HG03521 (cell line): ENCODE measurements around the gene NUCB1.
A peak's percentile ranks its signal among the peaks of the same experiment; 100 is the strongest.
"Not testable (repeated sequence)": the region's sequence is repeated elsewhere in the genome, so short reads cannot be mapped to it uniquely, and the experiment has no call there.

Source experiments
- ATAC-seq: cut with Tn5 transposase; IDR thresholded peaks from one replicate; pipeline ENCODE4 v1.9.1; 2021; ENCODE audit warnings: mild to moderate bottlenecking, moderate library complexity; ENCODE audit not compliant: unreplicated experiment

NUCB1 gene

DNA sequence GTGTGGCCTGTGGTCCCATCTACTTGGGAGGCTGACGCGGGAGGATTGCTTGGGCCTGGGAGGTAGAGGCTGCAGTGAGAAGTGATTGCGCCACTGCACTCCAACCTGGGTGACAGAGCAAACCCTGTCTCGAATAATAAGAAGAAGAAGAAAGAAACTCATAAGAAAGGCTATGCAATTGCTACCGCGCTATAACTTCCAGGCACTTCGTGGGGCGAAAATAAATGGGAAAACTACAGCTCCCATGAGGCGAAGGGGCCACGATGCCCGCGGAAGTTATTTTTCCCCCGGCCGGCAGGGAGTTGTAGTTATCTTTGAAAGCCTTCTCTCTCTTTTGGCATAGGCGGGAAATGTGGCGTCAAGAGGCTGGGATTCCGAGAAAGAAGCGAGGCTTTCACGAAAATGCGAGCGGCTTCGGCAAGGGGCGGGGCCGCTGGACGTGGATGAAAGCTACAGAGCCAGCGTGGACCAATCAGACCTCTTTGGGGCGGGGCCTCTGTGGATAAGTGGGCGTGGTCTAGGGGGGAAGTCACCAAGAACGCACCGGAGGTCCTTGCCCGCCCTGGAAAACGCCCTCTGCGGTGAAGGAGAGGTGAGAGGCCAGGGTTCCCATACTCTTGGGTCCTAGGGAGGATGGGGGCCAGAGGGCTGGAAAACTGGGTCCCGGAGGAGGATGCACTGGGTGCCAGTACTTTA, at the start of gene NUCB1:
NUCB1 (plus strand) TSS at position 532 of the 696 bp plus-strand sequence. CDS start 485 bp downstream, outside the sequence.
- ATAC-seq: peak; percentile 90

DNA sequence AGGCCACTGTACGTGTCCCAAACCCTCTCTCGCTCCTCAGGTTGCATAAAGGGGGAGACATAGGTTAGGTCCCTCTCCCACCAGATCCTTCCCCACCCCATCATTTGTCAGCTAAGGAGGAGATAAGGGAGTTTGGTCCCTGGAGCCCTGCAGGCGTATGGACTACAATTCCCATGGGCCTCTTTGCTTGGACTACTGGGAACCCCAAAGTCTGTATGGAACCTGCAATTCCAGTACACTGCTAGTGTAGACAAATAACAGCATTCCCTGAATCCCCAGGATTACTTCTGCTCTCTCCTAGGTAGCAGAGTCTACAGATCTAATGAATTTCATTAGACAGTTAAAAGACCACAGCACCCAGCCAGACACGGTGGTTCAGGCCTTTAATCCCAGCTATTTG, 47.8 kb upstream of the NUCB1 start:
- ATAC-seq: no peak

DNA sequence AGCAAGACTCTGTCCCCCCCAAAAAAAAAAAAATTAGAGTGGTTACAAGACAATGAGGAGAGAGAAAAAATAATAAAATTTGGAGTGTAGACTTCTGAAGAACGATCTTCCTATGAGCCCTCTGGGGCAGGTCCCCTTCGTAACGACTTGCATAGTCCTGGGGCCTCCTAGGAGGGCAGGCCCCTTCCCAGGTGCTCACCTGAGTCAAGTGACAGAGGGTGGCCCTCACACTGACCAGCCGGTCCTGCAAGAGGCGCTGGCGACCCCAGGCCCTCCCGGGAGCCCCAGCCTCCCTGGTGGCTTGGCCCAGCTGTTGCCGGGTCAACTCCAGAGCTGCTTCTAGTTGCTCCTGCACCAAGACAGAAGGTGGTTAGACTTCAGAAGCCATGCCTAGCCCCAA, 46.6 kb upstream of the NUCB1 start:
- no peak for ATAC-seq

DNA sequence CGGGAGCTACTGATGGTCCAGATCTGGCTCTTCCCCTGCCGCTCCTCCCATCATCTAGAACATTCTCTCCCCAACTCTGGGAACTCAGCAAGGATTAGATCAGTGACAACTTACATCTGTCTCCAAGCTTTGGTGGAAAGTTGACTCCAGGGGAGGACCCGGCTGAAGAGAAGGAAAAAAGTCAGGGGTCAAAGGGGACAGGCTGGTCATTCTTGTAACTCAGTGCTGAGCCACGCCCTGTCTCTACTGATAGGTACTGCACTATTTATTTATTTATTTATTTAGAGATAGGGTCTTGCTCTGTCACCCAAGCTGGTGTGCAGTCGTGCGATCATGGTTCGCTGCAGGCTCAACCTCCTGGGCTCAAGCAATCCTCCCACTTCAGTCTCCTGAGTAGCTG, 46.0 kb upstream of the NUCB1 start:
- no peak for ATAC-seq

DNA sequence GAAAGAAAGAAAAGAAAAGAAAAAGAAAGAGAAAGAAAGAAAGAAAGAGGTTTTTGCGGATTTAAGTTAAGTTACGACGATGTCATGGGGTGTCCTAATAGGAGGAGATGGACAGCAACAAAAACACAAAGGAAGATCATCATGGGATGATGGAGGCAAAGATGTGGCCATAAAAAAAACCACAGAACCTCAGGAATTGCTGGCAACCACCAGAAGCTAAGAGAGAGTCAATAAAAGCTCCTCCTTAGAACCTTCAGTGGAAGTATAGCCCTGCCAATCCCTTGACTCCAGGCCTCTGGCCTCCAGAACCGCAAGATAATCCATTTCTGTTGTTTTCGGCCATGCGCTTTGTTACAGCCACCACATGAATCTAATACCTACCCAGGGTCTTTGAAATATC, 43.2 kb upstream of the NUCB1 start:
- no peak for ATAC-seq

DNA sequence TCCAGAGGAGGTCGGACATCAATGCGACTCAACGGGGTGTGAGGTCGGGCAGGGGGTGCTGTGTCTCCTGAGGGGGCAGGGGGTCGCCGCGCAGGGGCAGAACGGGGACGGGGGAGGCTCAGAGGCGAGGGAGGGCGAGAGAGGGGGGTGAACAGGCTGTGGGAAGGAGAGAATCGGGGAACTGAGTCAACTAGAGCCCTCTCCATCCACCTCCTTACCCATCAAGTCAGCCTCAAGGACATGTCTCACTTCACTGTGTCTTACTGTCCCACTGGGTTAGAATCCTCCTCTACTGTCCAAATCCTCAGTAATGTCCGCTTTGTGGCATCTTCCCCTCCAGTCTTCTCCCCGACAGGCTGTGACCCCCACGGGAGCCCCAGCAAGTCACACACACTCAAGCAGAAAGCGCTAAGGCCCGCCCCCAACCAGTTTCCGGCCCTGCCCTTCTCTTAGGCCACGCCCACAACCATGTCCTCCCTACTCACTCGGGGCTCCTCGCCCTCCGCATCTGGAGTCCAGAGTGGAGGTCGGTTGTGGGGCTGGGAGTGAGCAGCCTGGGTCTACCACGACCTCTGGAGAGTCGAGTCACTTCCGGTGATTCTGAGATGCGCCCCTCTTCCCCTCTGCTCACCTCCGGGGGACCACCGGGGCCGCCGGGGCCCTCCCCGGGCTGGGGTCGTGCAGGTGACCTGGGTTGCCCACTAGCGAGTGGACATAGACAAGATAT, 41.0 kb upstream of the NUCB1 start:
- no peak for ATAC-seq

DNA sequence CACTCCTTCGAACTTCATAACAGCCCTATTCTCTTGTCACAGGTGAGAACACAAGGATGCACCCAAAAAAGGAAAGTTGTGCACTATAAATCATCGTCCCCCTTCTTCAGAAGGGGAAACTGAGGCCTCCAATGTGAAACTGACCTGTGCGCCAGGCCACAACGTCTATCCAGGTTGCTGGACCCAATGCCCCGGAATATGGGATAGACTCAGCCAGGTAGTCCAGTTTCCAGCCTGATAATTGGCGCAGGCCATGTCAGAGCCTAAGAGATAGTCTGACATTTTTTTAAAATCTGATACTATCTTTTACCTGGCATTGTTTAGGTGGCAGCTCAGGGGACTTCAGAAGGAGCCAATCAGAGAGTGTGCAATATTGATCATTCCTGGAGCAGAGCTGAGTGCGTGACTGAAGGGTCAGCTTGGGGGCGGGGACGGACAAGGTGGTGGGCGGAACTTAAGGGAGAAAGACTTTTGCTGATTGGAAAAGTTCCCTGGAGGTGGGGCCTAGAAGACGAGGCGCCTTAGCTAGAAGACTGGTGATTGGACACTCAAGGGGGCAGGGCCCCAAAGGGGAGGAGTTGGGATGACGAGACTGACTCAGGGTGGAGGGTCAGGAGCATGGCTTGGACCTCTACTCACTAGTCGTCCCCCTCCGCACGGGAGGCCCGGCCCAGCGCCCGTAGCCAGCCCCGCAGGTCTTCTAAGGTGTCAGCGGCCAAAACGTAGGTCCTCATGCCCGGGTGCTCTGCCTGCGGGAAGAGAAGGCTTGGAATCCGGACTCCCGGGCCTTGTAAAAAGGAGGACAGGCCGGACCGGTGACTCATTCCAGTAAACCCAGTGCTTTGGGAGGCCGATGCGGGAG, 40.2 kb upstream of the NUCB1 start:
- ATAC-seq: no peak

DNA sequence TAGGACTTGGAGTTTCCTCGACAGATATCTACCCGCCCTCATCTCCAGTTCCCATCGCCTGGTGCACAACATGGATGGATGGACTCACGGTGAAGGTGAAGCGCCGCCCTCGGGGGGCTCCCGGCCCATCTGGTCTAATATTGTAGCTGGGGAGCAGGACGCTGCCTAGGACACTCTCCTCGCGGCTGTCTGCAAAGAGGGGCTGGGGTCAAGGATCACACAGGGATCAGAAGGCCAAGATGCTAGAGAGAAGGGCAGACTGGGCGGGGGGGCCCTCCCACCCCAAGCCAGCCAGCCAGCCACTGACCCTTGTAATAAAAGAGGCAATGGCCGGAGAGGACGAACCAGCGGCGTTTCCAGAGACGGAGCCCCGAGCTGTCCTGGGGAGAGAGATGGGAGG, 38.8 kb upstream of the NUCB1 start:
- no peak for ATAC-seq

DNA sequence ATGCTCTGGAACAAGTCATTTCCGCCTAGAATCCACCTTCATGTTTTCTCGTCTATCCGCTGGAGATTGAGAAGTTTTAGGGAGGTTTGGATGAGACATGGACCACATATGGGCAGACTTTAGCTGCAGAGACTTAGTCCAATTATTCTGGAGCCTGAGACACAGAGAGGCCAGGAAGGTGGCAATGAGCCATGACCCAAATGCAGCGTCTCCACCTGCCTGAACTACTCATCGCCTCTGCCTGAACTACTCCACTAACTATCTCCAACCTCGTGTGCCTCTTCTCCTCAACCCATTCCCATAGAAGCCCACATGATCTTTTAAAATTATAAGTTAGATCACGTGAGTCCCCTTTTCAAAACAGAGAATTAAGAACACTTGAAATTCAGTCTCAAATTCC, 37.3 kb upstream of the NUCB1 start:
- ATAC-seq: no peak

DNA sequence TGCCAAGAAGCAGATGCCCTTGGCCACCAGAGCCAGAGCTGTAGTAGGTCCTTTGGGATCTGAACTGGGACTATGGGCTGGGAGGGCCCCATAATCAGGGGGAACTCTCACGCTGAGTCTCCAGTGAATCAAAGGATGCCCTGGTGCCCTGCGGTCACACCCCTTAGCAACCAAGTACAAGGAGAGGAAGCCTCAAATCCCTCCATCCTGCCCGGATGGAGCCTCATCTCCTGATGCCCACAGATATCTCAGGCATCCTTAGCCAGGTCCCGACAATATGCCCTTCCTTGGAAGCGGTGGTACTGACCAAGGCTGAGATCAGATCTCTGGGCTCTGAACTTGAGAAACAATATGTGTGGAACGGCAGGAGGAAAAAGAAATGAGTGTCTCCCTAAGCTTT, 33.4 kb upstream of the NUCB1 start:
- ATAC-seq: no peak

DNA sequence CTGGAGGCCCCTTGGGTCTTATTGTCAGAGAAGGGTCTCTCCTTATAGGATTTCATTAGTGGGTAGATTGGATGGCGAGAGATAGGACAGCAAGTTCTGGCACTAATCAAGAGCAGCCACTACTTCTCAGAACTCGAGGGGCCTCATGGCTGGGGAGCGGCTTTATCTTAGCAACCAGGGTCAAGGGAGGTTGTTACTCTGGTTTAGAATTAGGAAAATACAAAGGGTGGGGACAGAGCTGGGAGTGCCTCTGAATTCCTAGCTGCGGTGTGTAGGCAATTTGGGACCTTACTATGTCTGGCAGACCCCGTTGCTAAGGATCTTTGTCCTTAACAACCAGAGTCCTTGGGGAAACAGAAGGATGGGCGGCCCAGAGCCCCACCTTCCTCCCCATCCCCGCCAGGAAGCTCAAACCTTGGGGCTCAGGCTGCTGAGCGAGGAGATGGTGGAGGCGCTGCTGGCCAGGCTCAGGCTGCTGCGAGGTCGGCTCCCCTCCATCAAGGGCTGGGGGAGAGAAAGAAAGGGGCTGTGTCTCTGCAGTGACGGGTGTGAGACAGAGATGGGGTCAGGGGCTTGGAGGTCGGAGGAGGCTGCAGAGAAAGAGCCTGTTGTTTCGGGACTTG, 32.9 kb upstream of the NUCB1 start:
- no peak for ATAC-seq

DNA sequence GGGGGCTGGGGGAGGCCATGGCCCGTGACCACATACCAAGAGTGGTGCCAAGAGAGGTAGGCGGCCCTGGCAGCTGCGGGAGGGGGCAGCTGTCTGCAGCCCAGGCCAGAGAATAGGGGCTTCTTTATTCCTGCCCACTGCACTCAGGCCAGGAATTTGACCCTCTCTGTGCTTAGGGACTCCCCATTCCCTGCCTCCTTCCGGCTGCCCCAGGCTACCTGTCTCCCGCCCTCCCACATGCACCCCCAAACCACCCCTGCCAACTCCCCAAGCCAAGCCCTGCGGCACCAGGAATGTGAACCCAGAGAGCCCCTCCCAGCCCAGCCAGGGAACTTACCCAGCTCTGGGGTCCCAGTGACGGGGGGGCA, 32.4 kb upstream of the NUCB1 start:
- ATAC-seq: no peak

DNA sequence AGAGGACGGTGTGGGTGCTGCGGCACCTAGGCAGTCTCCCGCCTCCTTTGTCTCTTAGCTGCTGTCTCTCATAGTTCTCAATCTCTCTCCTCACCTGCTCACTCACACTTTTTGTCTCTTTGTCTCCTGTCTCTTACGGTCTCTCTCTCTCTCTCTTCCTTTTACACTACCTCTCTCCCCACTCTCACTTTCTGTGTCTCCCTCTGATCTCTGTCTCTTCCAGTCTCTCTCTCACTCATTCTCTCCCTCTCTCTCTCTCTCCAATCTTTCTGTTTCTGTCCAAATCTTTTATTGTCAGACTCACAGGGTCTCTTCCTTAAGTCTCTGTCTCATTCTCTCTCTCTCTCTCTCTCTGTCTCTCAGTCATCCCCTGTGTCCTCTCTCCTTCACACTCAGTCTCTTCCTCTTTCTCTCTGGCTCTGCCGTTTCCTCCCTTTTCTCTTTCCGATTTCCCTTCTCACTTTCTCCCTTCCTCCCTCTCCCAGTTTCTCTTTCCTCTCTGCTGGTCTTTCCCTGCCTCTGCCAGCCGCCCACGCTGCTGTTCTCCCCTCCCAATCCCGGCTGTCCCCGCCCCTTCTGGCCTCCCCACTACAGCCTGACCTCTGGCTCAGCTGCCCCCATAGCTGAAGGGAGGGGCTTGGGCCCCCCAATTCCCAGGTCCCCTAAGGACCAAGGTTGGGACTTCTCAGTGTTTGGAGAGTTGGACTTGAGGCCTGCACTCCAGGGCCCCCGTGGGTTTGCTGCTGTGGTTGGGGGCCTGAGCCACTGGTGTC, 31.8 kb upstream of the NUCB1 start, which contains the start of gene PLEKHA4:
PLEKHA4 (minus strand) TSS at position 504 of the 773 bp plus-strand sequence. CDS start 997 bp downstream, outside the sequence.
- no peak for ATAC-seq

DNA sequence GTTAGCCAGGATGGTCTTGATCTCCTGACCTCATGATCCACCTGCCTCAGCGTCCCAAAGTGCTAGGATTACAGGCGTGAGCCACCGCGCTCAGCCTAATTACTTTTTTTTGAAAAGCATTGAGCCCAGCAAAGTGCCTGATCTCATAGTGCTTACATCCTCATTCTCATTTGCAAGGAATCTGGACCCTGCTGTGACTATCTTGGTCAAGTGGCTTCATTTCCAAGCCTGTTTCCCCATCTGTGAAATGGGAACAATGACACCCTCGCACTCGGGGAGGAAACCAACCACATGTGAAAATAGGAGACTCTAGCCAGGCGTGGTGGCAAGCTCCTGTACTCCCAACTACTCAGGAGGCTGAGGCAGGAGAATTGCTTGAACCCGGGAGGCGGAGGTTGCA, 30.1 kb upstream of the NUCB1 start:
- no peak for ATAC-seq

DNA sequence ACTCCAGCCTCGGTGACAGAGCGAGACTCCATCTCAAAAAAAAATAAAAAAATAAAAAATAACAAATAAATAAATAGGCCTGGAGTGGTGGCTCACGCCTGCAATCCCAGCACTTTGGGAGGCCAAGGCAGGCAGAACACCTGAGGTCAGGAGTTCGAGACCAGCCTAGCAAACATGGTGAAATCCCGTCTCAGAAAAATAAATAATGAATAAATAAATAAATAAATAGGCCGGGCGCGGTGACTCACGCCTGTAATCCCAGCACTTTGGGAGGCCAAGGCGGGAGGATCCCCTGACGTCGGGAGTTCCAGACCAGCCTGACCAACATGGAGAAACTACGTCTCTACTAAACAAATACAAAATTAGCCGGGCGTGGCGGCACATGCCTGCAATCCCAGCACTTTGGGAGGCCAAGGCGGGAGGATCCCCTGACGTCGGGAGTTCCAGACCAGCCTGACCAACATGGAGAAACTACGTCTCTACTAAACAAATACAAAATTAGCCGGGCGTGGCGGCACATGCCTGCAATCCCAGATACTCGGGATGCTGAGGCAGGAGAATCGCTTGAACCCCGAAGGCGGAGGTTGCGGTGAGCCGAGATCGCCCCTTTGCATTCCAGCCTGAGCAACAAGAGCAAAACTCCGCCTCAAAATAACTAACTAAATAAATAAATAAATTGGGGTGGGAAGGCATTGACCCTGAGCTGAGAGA, 28.5 kb upstream of the NUCB1 start:
- ATAC-seq: not testable (repeated sequence)

DNA sequence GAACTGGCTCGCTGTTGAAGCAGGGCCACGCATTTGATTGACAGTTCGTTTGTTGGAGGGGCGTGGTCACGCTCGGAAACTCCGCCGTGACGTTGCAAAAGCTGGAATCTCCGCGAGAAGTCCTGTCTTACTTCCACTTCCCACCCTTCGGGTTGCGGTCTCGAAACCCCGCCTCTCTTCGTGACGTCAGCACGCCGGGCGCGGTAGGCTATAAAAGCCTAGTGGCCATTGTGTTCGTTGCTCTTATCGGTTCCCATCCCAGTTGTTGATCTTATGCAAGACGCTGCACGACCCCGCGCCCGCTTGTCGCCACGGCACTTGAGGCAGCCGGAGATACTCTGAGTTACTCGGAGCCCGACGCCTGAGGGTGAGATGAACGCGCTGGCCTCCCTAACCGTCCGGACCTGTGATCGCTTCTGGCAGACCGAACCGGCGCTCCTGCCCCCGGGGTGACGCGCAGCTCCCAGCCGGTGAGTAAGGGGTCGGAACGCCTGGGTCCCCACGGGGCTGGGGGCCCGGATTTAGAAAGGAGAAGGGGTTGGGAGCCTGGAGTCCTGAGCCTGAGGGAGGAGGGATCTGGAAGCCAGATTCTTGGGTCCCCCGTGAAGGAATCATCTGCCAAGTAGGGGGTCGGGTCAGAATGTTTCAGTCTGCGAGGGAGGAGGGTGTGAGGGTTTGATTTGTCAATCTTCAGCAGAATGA, 27.8 kb upstream of the NUCB1 start, which contains the start of gene PPP1R15A:
PPP1R15A (plus strand) TSS at position 240 of the 702 bp plus-strand sequence. CDS start 813 bp downstream, outside the sequence.
- peak; percentile 41 for ATAC-seq

DNA sequence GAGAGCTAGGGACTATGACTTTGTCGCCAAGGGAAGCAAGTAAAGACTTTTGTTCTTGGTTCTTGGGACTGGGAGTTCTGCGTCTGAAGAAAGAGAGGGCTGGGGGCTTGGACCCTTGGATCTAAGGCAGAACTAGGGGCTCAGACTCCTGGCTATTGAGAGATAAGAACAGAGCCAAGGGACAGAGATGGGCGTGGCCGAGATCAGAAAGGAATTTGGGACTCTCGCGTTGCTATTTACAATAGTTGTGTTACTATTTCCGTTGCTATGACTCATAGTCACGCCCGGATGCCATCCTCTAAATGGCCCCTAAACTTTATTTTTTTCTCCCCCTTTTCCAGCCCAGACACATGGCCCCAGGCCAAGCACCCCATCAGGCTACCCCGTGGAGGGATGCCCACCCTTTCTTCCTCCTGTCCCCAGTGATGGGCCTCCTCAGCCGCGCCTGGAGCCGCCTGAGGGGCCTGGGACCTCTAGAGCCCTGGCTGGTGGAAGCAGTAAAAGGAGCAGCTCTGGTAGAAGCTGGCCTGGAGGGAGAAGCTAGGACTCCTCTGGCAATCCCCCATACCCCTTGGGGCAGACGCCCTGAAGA, 27.1 kb upstream of the NUCB1 start:
- ATAC-seq: no peak

DNA sequence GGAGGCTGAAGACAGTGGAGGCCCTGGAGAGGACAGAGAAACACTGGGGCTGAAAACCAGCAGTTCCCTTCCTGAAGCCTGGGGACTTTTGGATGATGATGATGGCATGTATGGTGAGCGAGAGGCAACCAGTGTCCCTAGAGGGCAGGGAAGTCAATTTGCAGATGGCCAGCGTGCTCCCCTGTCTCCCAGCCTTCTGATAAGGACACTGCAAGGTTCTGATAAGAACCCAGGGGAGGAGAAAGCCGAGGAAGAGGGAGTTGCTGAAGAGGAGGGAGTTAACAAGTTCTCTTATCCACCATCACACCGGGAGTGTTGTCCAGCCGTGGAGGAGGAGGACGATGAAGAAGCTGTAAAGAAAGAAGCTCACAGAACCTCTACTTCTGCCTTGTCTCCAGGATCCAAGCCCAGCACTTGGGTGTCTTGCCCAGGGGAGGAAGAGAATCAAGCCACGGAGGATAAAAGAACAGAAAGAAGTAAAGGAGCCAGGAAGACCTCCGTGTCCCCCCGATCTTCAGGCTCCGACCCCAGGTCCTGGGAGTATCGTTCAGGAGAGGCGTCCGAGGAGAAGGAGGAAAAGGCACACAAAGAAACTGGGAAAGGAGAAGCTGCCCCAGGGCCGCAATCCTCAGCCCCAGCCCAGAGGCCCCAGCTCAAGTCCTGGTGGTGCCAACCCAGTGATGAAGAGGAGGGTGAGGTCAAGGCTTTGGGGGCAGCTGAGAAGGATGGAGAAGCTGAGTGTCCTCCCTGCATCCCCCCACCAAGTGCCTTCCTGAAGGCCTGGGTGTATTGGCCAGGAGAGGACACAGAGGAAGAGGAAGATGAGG, 26.4 kb upstream of the NUCB1 start:
- no peak for ATAC-seq
